DND-41 (cell line): ENCODE results near the gene RNF130.

Experiments
- CTCF ChIP-seq: IDR thresholded peaks from 2 replicates; pipeline ENCODE4 v1.5.1; 2012; ENCODE audit warnings: borderline replicate concordance, low read length, moderate library complexity, mild to moderate bottlenecking; ENCODE audit not compliant: poor library complexity, severe bottlenecking; ENCODE audit errors: extremely low read depth
- EZH2 ChIP-seq: IDR thresholded peaks from 3 replicates; pipeline ENCODE4 v1.6.1; 2012; ENCODE audit warnings: borderline replicate concordance, low read depth, mild to moderate bottlenecking, moderate library complexity, low read length, inconsistent platforms; ENCODE audit not compliant: severe bottlenecking

DNA sequence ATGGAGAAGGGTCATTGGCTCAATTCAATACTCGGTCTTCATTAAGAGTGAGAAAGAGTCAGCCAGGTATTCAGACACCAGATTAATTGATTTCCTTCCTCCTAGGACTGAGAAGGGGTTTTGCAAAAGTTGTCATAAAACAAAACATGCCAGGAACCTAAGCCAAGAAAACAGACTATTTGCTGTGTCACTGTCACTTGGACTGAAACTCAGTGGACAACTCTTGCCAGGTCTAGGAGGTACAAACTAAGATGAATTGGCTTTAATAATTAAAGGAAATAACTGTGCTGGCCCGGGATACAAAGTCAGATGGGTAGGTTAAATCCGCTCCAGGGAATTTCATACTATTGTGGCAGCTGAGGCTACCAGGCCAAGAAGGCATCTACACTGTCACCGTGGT, 92.8 kb downstream of the RNF130 start:
- TF ChIP-seq CTCF = no peak
- no peak for TF ChIP-seq EZH2
